KMS-11 (cell line): ENCODE results near the gene SLC25A36.

ENCODE experiments used
- H2AFZ ChIP-seq: fragments of 200-600 bp; sonication (generic); 2 replicates; pipeline ENCODE4 v1.6.1; 2016; ENCODE audit warnings: antibody characterized with exemption, mixed run types, low read depth
- H3K27ac ChIP-seq: fragments of 200-600 bp; sonication (generic); 2 replicates; pipeline ENCODE4 v1.6.1; 2016; ENCODE audit warnings: mild to moderate bottlenecking, mixed run types
- H3K27me3 ChIP-seq: fragments of 200-600 bp; sonication (generic); 2 replicates; pipeline ENCODE4 v1.6.1; 2017; ENCODE audit warnings: mild to moderate bottlenecking, low read depth, mixed run types, moderate library complexity; ENCODE audit not compliant: insufficient read depth
- H3K36me3 ChIP-seq: fragments of 200-600 bp; sonication (generic); 2 replicates; pipeline ENCODE4 v1.6.1; 2017; ENCODE audit warnings: mild to moderate bottlenecking, mixed run types; ENCODE audit not compliant: insufficient read depth
- H3K4me1 ChIP-seq: fragments of 200-600 bp; sonication (generic); 2 replicates; pipeline ENCODE4 v1.6.1; 2016; ENCODE audit warnings: mild to moderate bottlenecking, low read depth, mixed run types; ENCODE audit not compliant: poor library complexity, severe bottlenecking
- H3K4me2 ChIP-seq: fragments of 200-600 bp; sonication (generic); 2 replicates; pipeline ENCODE4 v1.7.0; 2016; ENCODE audit warnings: mild to moderate bottlenecking, mixed run types
- H3K4me3 ChIP-seq: fragments of 200-600 bp; sonication (generic); IDR thresholded peaks from 2 replicates; pipeline ENCODE4 v1.6.1; 2017; ENCODE audit warnings: low read depth, low read length, mixed read lengths; ENCODE audit not compliant: insufficient read depth
- H3K79me2 ChIP-seq: fragments of 200-600 bp; sonication (generic); 2 replicates; pipeline ENCODE4 v1.6.1; 2016; ENCODE audit warnings: low read depth, mixed run types; ENCODE audit not compliant: insufficient read depth
- H3K9ac ChIP-seq: fragments of 200-600 bp; sonication (generic); 2 replicates; pipeline ENCODE4 v1.6.1; 2016; ENCODE audit warnings: mild to moderate bottlenecking, mixed run types
- H4K20me1 ChIP-seq: fragments of 200-600 bp; sonication (generic); 2 replicates; pipeline ENCODE4 v1.6.1; 2016; ENCODE audit warnings: mild to moderate bottlenecking, mixed run types; ENCODE audit not compliant: insufficient read depth
- TF ChIP-seq, protein P1 (sequence below): fragments of 200-600 bp; sonication (generic); conservative IDR thresholded peaks from 2 replicates; pipeline ENCODE4 v1.6.1; 2017; ENCODE audit warnings: low read depth, mild to moderate bottlenecking, antibody characterized with exemption, low read length, moderate library complexity, mixed read lengths

SLC25A36 gene, protein sequence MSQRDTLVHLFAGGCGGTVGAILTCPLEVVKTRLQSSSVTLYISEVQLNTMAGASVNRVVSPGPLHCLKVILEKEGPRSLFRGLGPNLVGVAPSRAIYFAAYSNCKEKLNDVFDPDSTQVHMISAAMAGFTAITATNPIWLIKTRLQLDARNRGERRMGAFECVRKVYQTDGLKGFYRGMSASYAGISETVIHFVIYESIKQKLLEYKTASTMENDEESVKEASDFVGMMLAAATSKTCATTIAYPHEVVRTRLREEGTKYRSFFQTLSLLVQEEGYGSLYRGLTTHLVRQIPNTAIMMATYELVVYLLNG

DNA sequence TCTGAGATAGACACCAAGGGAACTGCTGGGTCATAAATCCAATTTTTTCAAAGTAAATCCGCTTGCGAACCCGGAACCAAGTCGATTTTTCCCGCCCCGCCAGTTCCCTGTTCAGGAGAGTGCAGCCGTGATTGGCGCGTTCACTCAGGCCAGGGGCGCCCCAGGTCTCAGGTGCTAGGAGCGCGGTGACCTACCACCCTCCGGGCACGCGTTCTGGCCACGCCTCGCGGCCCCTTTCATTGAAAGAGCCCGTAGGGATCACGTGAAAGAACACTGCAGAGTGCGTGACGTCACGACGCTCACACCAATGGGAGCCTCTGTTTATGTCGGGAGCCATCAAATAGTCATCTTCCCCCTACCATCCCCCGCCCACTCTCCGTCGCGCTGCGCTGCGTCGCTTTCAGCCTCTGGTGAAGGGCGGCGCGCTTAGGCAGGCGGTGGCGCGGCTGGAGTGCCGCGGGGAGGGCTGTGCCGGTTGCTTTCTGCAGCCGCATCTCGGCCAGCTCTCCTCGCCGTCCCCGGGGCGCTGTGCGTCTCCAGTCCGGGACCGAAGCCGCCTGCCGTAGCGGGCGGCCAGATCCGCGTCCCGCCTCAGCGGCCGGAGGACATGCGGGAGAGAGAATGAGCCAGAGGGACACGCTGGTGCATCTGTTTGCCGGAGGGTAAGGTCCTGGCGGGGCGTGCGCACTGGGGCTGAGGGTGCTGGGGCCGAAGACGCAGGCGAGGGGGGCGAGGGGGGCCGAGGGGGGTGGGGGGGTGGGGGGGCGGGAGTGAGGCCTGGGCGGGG, at the start of gene SLC25A36:
TSS of gene SLC25A36 (plus strand) at position 403 of the 787 bp plus-strand sequence. CDS start at position 622, 219 bp downstream.
- TF ChIP-seq, protein P1, sequence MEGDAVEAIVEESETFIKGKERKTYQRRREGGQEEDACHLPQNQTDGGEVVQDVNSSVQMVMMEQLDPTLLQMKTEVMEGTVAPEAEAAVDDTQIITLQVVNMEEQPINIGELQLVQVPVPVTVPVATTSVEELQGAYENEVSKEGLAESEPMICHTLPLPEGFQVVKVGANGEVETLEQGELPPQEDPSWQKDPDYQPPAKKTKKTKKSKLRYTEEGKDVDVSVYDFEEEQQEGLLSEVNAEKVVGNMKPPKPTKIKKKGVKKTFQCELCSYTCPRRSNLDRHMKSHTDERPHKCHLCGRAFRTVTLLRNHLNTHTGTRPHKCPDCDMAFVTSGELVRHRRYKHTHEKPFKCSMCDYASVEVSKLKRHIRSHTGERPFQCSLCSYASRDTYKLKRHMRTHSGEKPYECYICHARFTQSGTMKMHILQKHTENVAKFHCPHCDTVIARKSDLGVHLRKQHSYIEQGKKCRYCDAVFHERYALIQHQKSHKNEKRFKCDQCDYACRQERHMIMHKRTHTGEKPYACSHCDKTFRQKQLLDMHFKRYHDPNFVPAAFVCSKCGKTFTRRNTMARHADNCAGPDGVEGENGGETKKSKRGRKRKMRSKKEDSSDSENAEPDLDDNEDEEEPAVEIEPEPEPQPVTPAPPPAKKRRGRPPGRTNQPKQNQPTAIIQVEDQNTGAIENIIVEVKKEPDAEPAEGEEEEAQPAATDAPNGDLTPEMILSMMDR: no peak
- H3K9ac ChIP-seq: peak within 1 kb of the TSS; percentile 98
- H3K36me3 ChIP-seq: no peaks in the 10 kb centered on the region
- 0 out of 2 replicates have a peak, but pooled peaks cover 10% of the 10 kb centered on the region for H4K20me1 ChIP-seq
- peak within 1 kb of the TSS; percentile 68 for H2AFZ ChIP-seq
- no peaks in the 10 kb centered on the region for H3K27me3 ChIP-seq
- H3K4me3 ChIP-seq: peak within 1 kb of the TSS; percentile 95
- peak within 1 kb of the TSS; percentile 96 for H3K27ac ChIP-seq
- peak within 1 kb of the TSS; percentile 85 for H3K4me2 ChIP-seq
- peaks cover 44% of the 10 kb centered on the region for H3K79me2 ChIP-seq
- H3K4me1 ChIP-seq: peaks cover 20% of the 10 kb centered on the region

DNA sequence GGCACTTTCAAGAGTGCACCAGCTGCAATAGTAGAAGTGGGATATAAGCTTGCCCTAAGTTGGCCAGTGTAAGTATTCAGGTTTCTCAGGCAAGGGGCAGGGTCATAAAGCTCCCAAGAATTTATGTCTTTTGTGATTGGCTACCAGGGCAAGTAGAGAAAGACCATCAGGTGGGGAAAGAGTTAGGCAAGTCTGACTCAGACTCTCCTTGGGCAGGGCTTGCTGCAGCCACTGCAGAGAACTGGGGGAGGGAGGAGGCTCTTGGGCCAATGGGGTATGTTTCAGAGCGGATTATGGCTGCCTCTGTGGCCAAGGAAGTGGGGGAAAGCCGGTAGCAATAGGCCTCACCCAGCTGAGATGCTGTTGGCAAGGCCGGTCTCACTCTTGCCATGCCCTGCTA, 44.6 kb upstream of the SLC25A36 start:
- H3K4me1 ChIP-seq: peaks cover 6% of the 10 kb centered on the region
- no peak overlapping the region for H3K4me3 ChIP-seq
- no peaks in the 10 kb centered on the region for H4K20me1 ChIP-seq
- no peak overlapping the region for H3K27ac ChIP-seq
- no peak overlapping the region for H3K9ac ChIP-seq
- no peaks in the 10 kb centered on the region for H3K36me3 ChIP-seq
- no peak overlapping the region for H3K4me2 ChIP-seq
- H3K27me3 ChIP-seq: no peaks in the 10 kb centered on the region
- no peak overlapping the region for H2AFZ ChIP-seq
- H3K79me2 ChIP-seq: no peaks in the 10 kb centered on the region
- TF ChIP-seq, protein P1: no peak

DNA sequence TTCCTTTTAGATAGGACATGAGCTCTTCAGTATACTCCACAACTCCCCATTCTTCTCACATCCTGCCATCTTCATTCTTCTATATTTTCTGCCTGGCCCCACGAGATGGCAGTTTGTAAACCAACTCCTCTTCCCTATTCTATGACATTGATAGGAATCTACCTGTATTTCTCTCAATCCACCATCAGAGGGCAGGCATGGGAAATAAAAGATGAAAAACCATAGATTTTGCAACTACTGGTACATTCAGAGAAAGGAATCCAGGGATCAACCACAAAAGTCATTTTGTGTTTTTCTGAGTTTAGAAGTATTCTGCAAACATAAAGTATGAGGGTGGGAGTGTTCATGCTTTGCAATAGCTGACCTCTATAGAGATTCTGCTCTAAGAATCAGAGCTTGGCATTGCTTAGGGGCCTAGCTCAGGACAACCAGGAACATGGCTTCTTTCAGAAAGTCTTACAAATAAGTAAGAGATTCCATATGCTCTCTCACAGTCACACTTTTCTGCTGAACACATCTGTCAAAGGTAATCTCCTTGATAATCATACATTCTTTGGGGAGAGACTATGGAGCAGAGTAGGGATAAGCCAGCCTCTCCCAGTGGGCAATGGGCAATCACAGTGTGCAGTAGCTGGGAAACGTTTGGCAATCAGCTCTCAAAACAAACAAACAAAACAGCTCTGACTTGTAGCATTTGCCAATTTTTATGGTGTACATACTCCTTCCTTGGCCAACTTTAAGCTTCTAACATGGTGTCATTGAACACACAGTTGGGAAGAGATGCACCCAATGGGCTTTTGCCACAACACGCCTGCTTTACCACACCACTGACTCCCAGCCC, 43.1 kb upstream of the SLC25A36 start:
- Histone ChIP-seq H3K79me2 (no peaks in the 10 kb centered on the region), H3K4me3 (no peak overlapping the region), H2AFZ (no peak overlapping the region), H3K4me2 (no peak overlapping the region), H3K9ac (no peak overlapping the region), H3K4me1 (peaks cover 6% of the 10 kb centered on the region), H3K36me3 (no peaks in the 10 kb centered on the region), H3K27me3 (no peaks in the 10 kb centered on the region), H4K20me1 (no peaks in the 10 kb centered on the region), H3K27ac (no peak overlapping the region)
- TF ChIP-seq, protein P1: peak; percentile 89

DNA sequence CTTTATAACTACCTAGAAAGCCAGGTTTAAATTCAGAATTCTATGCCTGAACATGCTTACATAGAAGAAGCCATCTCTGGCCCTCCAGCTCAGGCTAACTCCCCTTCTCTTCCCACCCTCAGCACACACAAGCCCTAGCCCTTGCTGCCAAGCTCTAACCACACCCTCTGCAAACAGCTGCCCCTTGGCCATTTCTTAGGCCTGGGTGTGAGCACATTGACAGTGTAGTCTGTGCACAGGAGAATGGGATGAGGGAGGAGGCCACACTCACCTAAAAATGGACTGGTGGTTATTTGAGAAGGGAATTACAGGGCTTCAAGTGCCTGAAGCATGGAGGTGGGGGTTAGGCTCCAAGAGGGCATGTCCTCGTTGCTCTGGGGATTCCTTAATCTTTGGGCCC, 42.3 kb upstream of the SLC25A36 start:
- H3K79me2 ChIP-seq: no peaks in the 10 kb centered on the region
- no peak overlapping the region for H2AFZ ChIP-seq
- no peaks in the 10 kb centered on the region for H4K20me1 ChIP-seq
- H3K9ac ChIP-seq: no peak overlapping the region
- no peaks in the 10 kb centered on the region for H3K27me3 ChIP-seq
- H3K4me1 ChIP-seq: peaks cover 6% of the 10 kb centered on the region
- TF ChIP-seq, protein P1: no peak
- H3K4me2 ChIP-seq: no peak overlapping the region
- H3K4me3 ChIP-seq: no peak overlapping the region
- H3K36me3 ChIP-seq: no peaks in the 10 kb centered on the region
- no peak overlapping the region for H3K27ac ChIP-seq
